GM19351 (cell line): Measurements from ENCODE around the gene COL9A1.

Source experiments
- ATAC-seq: cut with Tn5 transposase; IDR thresholded peaks from one replicate; pipeline ENCODE4 v1.9.1; 2021; ENCODE audit warnings: mild to moderate bottlenecking, moderate library complexity; ENCODE audit not compliant: unreplicated experiment

Gene COL9A1

GRCh38 chr6:70176842-70177550 is 125.9 kb downstream of the COL9A1 start:
- ATAC-seq = no peak

DNA sequence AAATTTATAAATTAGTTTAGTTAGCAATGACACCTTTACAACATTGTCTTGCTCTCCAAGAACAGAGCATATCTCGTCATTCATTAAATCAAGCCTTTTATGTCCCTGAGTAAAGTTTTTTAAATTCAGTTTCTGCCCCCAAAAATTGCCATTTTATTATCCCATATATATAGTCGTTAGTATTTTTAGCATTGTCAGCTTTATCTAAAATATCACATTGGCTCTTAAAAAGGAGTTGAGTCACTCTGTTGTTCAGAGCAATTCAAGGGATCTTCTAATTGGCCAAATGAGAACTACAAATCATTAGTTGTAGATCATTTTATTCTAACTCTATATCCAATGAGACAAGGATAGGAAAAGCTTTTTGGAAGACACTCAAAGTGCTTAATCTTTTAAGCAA is 127.1 kb downstream of the COL9A1 start:
- ATAC-seq = no peak

- ATAC-seq = no peak
Observed at GRCh38 chr6:70172252-70172651, 130.6 kb downstream of the COL9A1 start.

GRCh38 chr6:70171236-70171635 is 131.6 kb downstream of the COL9A1 start:
- ATAC-seq = no peak

- ATAC-seq = no peak
Observed at GRCh38 chr6:70168681-70169377, 134.1 kb downstream of the COL9A1 start.
